GM21717 (cell line): ENCODE results near the gene FAM117A.
A peak's percentile ranks its signal among the peaks of the same experiment; 100 is the strongest.

ENCODE experiments used
- ATAC-seq: cut with Tn5 transposase; IDR thresholded peaks from one replicate; pipeline ENCODE4 v1.9.1; 2021; ENCODE audit warnings: mild to moderate bottlenecking, moderate library complexity; ENCODE audit not compliant: unreplicated experiment

Gene FAM117A

GRCh38 chr17:49715216-49715615 is 48.7 kb downstream of the FAM117A start:
- no peak for ATAC-seq

GRCh38 chr17:49708515-49709183 is 55.3 kb downstream of the FAM117A start:
- ATAC-seq = no peak

- ATAC-seq = peak; percentile 82
Measured at GRCh38 chr17:49707608-49708514, 56.1 kb downstream of the FAM117A start, which contains the start of gene SLC35B1. SLC35B1 (minus strand) TSS chr17:49707964; CDS start chr17:49707833, 131 bp downstream.

GRCh38 chr17:49707246-49707607 is 56.7 kb downstream of the FAM117A start:
- no peak for ATAC-seq

GRCh38 chr17:49705254-49705653 is 58.7 kb downstream of the FAM117A start:
- ATAC-seq = no peak

GRCh38 chr17:49703557-49704277 is 60.2 kb downstream of the FAM117A start:
- no peak for ATAC-seq

GRCh38 chr17:49700960-49701359 is 63.0 kb downstream of the FAM117A start:
- no peak for ATAC-seq

- no peak for ATAC-seq
Measured at GRCh38 chr17:49699966-49700575, 63.9 kb downstream of the FAM117A start.

GRCh38 chr17:49698005-49698404 is 65.9 kb downstream of the FAM117A start:
- no peak for ATAC-seq

- peak; percentile 57 for ATAC-seq
Measured at GRCh38 chr17:49696233-49696761, 67.6 kb downstream of the FAM117A start.

- no peak for ATAC-seq
Measured at GRCh38 chr17:49695698-49696232, 68.2 kb downstream of the FAM117A start.

GRCh38 chr17:49694847-49695697 is 68.9 kb downstream of the FAM117A start:
- ATAC-seq = no peak

GRCh38 chr17:49692751-49693150 is 71.2 kb downstream of the FAM117A start:
- ATAC-seq = no peak

GRCh38 chr17:49691677-49692191 is 72.2 kb downstream of the FAM117A start:
- ATAC-seq = no peak

GRCh38 chr17:49691086-49691676 is 72.8 kb downstream of the FAM117A start:
- ATAC-seq = no peak

- no peak for ATAC-seq
Measured at GRCh38 chr17:49690256-49690655, 73.7 kb downstream of the FAM117A start.

GRCh38 chr17:49688848-49689247 is 75.1 kb downstream of the FAM117A start:
- ATAC-seq = no peak

- no peak for ATAC-seq
Measured at GRCh38 chr17:49687878-49688491, 75.9 kb downstream of the FAM117A start.
